HCEC 1CT (cell line): Measurements from ENCODE around the gene SHROOM2.
"Not testable (repeated sequence)": the region's sequence is repeated elsewhere in the genome, so short reads cannot be mapped to it uniquely, and the experiment has no call there.

ENCODE experiments used
- DNase-seq: peaks from one replicate; pipeline ENCODE4 v3.0.0-alpha.2; 2017

The SHROOM2 gene

DNA sequence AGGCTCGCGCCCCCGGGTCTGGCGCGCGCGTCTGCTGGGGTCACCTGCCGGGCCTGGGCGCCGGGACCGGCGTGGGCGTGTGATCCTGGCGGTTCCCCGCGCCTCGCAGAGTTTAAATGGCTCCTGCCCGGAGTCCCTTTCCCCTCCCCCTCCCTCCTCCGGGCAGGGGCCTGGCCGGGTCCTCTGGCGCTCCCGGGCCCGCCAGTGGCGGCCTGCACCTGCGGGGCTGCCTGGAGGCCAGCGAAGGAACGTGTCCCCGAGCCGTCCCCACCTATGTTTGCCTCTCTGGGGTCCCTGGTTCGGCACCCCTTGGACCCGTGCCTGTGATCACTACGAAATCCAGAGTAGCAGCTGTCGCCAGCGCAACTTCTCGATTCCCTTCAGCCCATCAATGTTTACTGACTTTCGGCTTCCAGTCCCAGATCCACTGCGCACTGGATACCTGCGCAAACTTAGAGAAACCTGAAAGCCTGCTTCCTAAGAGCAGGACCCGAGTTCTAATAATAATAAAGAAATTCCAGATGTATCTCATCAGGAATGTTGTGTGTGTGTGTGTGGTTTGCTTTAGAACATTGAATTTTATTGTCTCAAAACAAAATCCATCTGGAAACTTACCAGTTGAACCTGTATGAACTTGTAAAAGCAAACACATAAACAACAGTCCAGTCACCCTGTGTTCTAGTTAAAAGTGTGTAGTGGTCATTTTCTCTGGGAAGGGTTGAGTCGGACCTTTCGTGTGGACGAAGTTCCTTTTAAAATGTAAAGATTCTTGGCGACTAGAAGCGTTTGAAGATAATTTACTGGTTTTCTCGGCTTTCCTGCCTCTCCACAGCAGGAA is 788 bp downstream of the SHROOM2 start:
- no peak for DNase-seq

DNA sequence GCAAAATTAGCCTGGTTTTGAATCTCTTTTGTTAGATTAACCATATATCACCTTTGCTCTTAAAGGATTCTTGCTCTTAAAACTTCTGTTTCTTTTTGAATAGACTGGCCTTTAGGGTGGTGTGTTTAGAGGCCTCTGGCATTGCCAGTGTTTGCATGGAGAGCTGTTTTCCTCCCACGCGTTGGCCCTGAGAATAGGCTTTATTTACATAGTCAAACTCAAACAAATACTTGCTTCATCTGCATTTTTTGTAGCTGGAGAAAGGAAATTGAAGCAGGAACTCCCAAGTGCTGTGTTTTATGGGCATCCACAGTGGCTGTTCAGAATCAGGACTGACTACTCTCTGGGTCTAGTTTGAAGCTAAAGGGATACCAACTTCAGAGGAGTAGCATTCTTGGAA is 2.7 kb downstream of the SHROOM2 start:
- no peak for DNase-seq

DNA sequence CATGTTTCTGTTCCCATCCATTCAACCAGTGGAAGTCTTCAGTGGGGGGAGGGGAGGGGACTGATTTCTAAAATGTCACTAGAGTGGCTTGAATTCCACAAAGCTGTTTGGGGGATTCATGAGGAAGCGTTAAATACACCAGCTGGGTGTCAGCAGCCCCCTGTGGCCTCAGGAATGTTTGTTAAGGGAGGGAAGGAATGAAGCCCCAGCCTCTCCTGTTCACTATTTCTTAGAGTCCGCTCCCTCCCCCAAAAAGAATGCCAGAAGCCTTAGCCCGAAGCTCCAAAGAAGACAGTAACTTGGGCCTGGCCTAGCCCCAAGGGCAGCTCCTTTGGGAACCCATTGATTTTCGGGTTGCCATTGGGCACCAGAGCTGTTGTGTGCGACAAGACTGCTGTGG is 3.3 kb downstream of the SHROOM2 start:
- no peak for DNase-seq

DNA sequence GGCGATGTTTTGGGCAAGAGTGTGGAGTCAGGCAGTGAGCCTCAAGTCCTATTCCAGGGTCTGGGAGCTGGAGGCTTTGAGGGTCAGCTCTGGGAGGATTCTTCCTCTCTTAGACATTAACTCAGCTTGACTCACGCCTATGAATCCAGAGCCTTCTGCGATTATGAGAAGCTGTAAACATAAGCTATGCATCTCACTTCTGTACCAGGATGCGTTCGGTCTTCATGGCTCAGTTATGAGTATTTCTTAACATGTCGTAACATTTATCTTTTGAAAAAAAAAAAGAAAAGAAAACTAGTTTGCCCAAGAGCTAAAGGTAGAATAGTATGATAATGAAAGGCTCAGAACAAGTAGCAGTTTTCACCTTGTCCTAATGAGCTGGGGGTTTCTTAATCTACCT is 4.6 kb downstream of the SHROOM2 start:
- DNase-seq = no peak

DNA sequence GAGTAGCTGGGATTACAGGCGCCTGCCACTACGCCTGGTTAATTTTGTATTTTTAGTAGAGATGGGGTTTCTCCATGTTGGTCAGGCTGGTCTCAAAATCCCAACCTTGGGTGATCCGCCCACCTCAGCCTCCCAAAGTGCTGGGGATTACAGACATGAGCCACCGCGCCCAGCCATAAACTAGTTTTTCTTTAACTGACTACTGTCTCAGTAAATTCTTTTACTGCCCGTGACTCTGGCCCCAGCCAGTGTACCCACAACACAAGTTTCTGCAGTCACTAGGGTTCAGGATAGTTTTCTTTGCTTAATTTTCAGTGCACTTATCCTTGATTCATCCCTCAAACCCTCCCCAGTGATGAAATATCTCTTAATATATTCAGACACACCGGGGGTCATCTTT is 8.3 kb downstream of the SHROOM2 start:
- no peak for DNase-seq

DNA sequence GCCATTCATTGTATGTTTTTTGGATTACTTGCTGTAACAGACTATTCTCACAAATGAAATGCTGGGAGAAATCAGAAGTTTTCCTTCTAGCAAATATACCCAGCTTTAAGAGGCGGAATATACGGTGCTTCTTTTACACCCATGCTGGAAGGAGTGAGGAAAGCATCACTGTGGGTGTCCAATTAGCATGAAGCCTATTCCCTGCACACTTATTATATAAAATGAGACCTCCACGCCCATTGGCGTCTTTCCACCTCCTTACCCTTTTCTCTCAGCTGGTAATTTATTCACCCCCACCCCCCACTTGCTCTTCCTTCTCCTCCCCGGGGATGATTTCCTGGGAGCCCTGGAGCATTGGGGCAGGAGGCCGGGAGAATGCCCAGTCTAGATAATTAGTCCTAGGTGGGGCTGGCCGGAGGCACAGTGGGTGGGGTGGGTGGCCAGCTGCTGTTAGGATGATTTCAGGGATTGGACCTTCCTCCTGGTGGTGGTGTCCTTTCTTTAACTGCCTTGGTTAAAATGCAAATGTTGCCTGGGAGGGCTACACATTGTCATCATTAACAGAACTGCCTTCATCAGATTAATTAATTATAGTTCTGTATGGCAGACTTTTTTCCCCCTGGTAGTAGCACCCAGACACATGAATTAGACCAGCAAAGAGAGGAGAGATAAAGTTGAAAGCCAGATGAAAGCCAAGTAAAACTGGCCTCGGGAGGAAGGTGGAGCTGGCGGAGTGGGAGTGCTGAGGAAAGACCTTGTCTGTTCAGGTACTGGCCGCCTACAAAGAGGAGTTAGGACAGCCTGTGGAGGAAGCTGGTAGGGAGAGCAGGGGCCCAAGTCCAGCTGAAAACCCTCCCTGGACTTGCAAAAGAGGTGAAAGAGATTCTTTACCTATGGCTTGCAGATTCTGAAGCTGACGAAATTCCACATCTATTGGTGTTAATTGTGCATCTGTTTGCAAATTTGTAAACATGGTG is 11.4 kb downstream of the SHROOM2 start:
- no peak for DNase-seq

DNA sequence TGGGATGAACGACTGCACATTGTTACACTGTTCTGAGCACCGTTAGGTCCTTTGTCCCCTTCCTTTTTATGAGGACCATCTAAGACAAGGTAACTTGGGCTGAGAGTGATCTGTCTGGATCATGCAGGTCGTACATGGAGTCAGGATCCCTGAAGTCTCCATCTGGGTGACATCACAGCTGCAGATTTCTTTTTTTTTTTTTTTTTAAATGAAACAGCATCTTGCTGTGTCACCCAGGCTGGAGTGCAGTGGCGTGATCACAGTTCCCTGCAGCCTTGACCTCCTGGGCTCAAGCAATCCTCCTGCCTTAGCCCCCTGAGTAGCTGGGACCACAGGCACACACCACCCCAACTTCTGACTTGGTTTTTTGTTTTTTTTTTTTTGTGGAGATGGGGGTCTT is 16.5 kb downstream of the SHROOM2 start:
- DNase-seq = no peak

- DNase-seq = no peak
Measured at GRCh38 chrX:9804444-9804843, 18.2 kb downstream of the SHROOM2 start.

DNA sequence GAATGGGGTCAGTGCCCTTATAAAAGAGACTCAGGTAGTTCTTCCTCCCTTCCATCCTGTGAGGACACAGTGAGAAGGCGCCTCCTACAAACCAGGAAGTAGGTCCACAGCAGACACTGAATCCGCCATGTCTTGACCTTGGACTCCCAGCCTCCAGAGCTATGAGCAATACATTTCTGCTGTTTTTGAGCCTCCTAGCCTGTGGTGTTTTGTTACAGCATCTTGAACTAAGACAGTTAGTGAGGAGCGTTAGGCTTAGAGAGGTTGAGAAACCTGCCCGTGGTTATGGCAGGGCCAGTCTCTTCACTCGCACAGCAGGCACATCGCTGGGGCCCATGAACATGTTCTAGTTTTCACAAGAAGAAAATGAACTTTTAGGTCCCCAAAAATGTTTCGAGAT is 19.7 kb downstream of the SHROOM2 start:
- DNase-seq = no peak

- DNase-seq = no peak
Measured at GRCh38 chrX:9807355-9808182, 21.3 kb downstream of the SHROOM2 start.

DNA sequence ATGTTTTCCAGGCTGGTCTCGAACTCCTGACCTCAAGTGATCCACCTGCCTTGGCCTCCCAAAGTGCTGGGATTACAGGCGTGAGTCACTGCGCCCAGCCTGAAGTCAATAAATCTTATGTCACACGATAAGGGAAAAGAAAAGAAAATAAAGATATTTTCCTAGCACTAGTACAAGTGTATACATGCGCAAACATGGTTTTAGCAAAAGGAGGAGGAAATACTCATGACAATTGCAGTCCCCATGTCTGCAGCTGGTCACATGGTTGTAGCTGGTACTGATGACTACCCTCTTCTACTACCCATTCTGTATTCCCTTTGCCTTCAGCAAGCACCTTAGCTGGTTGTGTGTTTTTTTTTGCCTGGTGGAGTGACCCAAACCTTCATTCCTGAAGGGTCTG is 23.6 kb downstream of the SHROOM2 start:
- DNase-seq = not testable (repeated sequence)

- not testable (repeated sequence) for DNase-seq
Measured at GRCh38 chrX:9811086-9811485, 24.9 kb downstream of the SHROOM2 start.

DNA sequence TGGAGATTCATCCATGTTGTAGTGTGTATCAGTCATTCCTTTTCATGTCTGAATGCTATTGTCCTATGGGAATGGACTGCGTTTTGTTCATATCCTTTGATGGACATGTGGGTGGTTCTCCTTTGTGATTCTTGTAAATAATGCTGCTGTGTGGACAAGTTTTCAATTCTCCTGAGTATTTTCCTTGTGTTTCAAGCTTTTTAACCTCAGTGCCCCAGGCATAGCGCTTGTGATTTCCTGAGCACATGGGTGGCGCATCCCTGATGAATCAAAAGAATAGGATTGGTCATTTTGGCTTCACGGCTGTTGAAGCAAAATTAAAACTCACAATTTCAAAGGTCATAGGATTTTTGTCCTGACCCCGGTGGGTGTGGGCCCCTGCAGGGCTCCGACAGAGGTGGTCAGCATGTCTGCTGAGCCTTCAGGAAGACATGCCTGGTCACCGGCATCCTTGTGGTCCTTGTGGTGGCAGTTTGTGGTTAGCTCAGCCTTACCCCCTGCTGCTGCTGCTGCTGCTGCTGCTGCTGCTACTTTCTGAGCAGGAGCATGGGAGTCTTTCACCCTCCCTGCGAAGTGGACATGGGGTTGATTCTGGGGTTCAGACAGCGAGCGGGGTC is 30.0 kb downstream of the SHROOM2 start:
- DNase-seq = no peak

DNA sequence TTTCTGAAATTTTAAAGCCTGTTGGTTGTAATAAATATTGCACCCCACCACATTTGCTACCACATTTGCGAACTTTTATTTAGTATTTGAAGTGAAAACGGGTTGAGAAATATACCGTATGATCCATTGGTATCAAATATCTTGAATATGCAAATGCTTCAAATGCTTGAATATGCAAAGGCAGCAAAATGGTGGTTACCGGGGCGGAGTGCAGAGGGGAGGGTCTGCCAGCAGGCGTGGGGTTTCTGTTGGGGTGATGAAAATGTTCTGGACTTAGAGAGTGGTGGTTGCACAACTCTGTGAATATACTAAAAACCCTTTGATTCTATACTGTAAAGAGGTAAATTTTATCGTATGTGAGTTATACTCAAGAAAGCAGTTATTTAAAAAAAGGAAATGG is 35.3 kb downstream of the SHROOM2 start:
- no peak for DNase-seq

GRCh38 chrX:9824554-9824953 is 38.3 kb downstream of the SHROOM2 start:
- DNase-seq = no peak

DNA sequence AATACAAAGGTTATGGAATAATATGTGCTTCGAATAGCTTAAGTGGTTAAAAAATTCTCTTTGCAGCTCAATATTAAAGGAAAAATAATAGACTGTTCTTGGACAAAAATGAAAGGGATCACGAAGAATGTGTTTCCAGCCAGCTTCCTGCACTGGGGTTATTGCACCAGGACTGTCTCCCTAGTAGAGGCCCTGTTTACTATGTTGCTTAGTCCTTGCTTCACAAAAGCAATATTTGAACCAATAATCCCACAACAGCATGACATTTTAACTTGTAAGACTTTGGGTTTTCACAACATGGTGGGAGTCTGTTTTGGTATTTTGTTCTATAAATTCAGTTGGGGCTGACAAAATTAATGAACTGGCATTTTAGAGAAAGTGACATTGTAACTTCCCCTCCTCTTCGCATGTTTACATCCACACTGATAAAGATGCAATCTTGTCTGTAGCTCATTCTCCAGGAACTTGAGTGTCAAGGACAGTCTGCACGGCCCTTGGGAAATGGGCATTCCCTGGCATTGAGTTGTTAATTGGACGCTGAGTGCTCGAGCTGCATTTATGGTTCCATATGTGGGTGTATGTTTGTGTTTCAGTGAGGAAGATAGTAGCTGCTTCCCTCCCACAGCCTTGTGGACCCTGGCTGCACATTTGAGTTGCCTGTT is 39.0 kb downstream of the SHROOM2 start:
- no peak for DNase-seq

DNA sequence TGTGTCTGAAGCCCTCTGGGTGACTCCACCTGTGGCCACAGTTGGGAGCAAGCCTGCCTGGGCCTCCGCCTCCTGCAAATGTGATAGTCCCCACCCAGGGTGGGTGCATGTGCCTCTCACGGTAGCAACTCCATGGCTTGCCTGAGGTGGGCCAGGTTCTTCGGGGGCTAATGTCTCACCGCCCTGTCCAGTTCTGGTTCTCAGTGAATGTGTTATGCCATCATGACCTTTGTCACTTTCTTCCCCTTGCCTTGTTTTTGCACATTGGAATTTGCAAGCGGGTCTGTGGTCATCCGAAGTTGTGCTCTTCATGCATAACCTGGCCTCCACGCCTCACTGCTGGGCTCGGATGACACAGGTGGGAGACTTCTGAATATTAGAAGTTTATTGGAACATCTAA is 39.7 kb downstream of the SHROOM2 start:
- no peak for DNase-seq

- peak; percentile 1 for DNase-seq
Measured at GRCh38 chrX:9829308-9830267, 43.4 kb downstream of the SHROOM2 start.

DNA sequence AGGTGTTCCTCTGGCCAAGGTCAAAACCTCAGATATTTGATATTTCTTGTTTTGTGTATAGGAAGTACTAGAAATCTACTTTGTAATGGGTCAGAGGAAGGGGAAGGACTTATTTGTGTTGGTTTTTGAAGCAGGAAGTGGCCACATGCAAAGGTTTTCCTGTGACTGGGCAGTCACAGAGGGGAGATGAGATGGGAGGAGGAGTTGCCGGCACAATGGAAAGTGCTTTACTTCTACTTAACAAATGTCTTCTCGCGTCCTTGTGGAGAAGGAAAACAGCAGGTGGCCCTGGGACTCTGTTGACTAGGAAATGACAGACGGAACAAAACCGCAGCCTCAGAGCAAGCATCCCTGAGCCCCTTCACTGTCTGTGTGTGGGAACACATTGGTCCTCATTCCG is 46.6 kb downstream of the SHROOM2 start:
- no peak for DNase-seq

GRCh38 chrX:9835585-9836210 is 49.5 kb downstream of the SHROOM2 start:
- DNase-seq = no peak
